Measurements from ENCODE around the gene PSG11. TPM values are rescaled to one million over a fixed set of nuclear protein-coding genes. Genes with fewer than 3 reads are reported as not detected.
"Not testable (repeated sequence)": the region's sequence is repeated elsewhere in the genome, so short reads cannot be mapped to it uniquely, and the experiment has no call there.

Gene PSG11
- polyA plus RNA-seq, 3 donors, result not detected

DNA sequence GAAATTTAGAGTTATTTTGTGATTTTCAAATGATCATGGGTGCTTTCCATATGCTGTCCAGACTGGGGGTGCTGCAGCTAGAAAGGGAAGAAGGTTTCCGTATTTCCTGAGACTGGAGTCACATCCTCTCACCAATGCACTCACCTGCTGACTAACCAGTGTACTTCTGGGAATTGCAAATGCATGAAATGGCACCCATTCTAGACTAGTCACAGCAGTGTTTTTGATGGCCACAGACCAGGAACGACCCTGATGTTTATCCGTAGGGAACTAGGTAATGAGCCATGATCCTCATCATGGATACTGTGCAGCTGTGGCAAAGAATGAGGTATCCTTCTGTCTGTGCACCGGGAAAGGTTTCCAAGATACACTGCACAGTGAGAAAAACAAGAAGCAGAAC lies 37.1 kb downstream of the PSG11 start:
- DNase-seq, result not testable (repeated sequence)

DNA sequence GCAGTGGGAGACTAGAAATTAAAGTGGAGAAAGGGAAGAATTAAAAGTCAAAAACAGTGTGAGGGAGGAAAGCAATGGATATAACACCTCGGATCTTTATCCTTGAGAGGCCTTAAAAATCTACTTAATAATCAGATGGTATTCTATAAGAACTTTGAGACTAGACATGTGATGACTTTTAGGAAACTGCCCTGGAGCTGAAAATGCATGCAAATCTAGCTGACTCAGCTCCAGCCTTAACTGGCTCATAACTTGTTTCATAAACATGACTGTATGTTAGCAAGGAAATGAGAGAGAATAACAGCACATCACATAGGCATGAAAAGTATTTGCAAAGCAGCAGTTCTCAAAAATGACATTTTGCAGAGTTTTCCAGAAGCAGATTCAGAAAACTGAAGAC lies 38.1 kb downstream of the PSG11 start:
- DNase-seq, result not testable (repeated sequence)

DNA sequence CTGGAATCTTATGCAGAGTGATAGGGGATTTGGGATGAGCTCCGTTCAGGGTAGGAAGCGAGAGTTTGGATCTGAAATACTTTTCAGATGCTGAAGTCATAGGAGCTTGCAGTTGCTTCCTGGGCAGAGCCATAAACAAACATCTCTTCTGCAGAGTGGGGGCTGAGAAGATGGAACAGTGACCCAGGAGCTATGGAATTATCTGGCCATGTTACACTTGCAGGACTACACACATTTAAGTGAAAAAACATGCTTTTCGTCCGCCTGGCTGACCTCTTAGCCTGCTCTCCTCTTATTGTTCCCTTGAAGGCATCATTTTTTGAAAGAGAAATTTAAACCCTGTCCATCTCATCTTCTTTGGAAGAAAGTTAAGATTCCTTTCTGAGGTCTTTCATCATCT lies 40.7 kb downstream of the PSG11 start:
- no peak for DNase-seq

DNA sequence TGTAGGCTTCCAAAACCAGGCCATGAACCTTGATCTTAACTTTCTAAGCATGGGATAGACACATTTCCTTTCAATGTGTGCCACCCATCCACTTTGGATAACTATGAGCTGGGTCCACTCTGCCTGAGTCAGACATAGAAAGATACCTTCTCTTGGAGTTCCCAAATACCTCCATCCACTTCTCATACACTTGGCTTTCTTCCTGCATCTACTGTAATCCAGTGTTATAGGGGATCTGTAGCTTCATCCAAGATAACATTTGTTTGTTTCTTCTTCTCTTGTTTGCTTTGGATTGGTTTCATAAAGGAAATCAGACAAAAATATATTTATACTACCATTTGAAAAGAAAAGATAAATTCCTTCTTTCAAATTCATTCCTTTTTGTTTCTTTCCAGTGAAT lies 44.2 kb downstream of the PSG11 start:
- DNase-seq, result not testable (repeated sequence)

DNA sequence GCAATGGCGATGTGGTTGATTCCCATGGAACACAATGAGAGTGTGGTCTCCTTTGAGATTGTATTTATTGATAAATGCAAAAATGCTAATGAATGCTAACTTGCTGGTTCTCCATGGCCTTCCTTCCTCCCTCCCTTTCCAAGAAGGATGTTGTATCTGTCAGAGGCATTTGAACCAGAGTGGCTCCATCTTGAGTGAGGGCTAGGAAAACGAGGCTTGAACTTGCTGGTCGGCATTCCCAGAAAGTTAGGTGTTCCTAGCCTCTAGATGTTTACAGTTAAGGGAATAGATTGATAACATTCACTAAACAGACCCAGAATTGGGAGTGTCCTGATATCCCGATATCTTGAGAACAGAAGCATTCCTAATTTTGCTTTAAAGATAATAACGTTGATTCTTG lies 54.8 kb downstream of the PSG11 start:
- not testable (repeated sequence) for DNase-seq

DNA sequence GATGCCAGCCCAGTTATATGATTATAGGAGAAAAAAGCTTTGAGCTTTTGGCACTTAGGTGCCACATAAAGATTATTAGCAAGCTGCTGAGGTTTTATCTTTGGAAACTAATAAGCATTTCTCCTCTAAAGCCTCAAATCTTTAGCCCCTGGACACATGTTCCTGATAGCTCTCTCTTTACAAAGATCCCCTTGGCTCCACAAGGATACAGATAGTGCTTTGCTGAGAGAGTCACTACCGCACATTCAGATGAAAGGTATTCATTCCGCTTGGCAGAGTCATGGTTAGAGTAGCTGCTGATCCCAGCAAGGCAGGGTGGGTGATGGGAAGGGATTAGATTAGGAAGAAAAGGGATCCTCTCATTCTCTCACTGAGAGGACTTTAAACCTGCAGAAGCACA lies 61.1 kb downstream of the PSG11 start:
- DNase-seq, result no peak

DNA sequence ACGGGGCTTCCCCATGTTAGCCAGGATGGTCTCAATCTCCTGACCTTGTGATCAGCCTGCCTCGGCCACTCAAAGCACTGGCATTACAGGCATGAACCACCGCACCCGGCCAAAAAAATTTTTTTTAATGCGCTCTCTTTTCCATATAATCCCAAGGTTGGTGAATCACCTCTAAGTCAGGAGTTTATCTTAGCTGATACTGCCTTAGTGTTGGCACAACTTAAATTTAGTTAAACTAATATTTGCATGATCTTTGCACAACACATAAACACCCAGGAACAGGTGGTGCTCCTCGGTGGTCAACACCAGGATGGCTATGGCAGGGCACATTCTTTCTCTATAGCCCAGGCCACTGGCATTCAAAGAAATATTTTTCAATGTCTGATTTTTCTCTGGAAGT lies 65.2 kb downstream of the PSG11 start:
- no peak for DNase-seq

Other genes starting within 250 kb of the PSG11 start
- gene PSG1, start 146.8 kb downstream of the PSG11 start, polyA plus RNA-seq (ENCODE audit: insufficient read length in 3 of 3), result under 1 TPM in 1 of 3 donors, not detected in 2; 0.07 TPM
- gene PSG6, start 108.6 kb downstream of the PSG11 start, polyA plus RNA-seq (ENCODE audit: insufficient read length in 3 of 3), result not detected
- gene PSG7, start 89.3 kb downstream of the PSG11 start, polyA plus RNA-seq (ENCODE audit: insufficient read length in 3 of 3), result not detected
- gene PSG2, start 56.2 kb upstream of the PSG11 start, polyA plus RNA-seq (ENCODE audit: insufficient read length in 3 of 3), result not detected
- not detected for gene PSG5, start 160.1 kb upstream of the PSG11 start, polyA plus RNA-seq (ENCODE audit: insufficient read length in 3 of 3)
- gene PSG4, start 179.2 kb upstream of the PSG11 start, polyA plus RNA-seq (ENCODE audit: insufficient read length in 3 of 3), result not detected
- not detected for gene PSG9, start 243.1 kb upstream of the PSG11 start, polyA plus RNA-seq (ENCODE audit: insufficient read length in 3 of 3)